HepG2 (cell line): ENCODE data around the gene GK. TPM values are rescaled to one million over a fixed set of nuclear protein-coding genes. Genes with fewer than 3 reads are reported as not detected.

Experiments
- AKAP8 ChIP-seq: sonication (generic); formaldehyde crosslinking; IDR thresholded peaks from 2 replicates; pipeline ENCODE4 v1.5.1; 2020; ENCODE audit warnings: mild to moderate bottlenecking, missing genetic modification reagents
- DBP ChIP-seq: sonication (generic); formaldehyde crosslinking; IDR thresholded peaks from 2 replicates; pipeline ENCODE4 v1.4.0; 2020; ENCODE audit warnings: missing genetic modification reagents; ENCODE audit errors: not compliant biosample characterization
- E2F2 ChIP-seq: sonication (generic); formaldehyde crosslinking; IDR thresholded peaks from 2 replicates; pipeline ENCODE4 v1.4.0; 2020; ENCODE audit warnings: missing genetic modification reagents, borderline replicate concordance
- ESRRA ChIP-seq: sonication (generic); formaldehyde crosslinking; IDR thresholded peaks from 2 replicates; pipeline ENCODE4 v1.5.1; 2020; ENCODE audit warnings: mild to moderate bottlenecking, low read depth, missing genetic modification reagents
- FOXA3 ChIP-seq: IDR thresholded peaks from 2 replicates; pipeline ENCODE4 v1.6.1; 2016; ENCODE audit warnings: missing genetic modification reagents, missing compliant biosample characterization
- GATA4 ChIP-seq: sonication (generic); IDR thresholded peaks from 2 replicates; pipeline ENCODE4 v1.6.1; 2016; ENCODE audit warnings: antibody characterized with exemption, low read depth, borderline replicate concordance
- GATAD2A ChIP-seq: IDR thresholded peaks from 2 replicates; pipeline ENCODE4 v1.6.1; 2016
- HOXA7 ChIP-seq: sonication (generic); formaldehyde crosslinking; IDR thresholded peaks from 2 replicates; pipeline ENCODE4 v1.8.1; 2022; ENCODE audit warnings: mild to moderate bottlenecking, missing genetic modification reagents, moderate library complexity
- KLF6 ChIP-seq: IDR thresholded peaks from 2 replicates; pipeline ENCODE4 v1.8.0; 2016; ENCODE audit warnings: missing biosample characterization, missing genetic modification reagents
- MAF1 ChIP-seq: sonication (generic); formaldehyde crosslinking; IDR thresholded peaks from 2 replicates; pipeline ENCODE4 v1.5.0; 2020; ENCODE audit warnings: missing genetic modification reagents, borderline replicate concordance
- POLR2AphosphoS5 ChIP-seq: IDR thresholded peaks from 2 replicates; pipeline ENCODE4 v1.6.1; 2012; ENCODE audit warnings: low read depth, low read length
- SNAI1 ChIP-seq: sonication (generic); formaldehyde crosslinking; IDR thresholded peaks from 2 replicates; pipeline ENCODE4 v1.5.0; 2020; ENCODE audit warnings: mild to moderate bottlenecking, missing genetic modification reagents, borderline replicate concordance
- SNAPC2 ChIP-seq: sonication (generic); formaldehyde crosslinking; IDR thresholded peaks from 2 replicates; pipeline ENCODE4 v1.8.1; 2022; ENCODE audit warnings: mild to moderate bottlenecking, missing genetic modification reagents
- STAT5B ChIP-seq: sonication (generic); formaldehyde crosslinking; IDR thresholded peaks from 2 replicates; pipeline ENCODE4 v1.4.0; 2020; ENCODE audit warnings: missing genetic modification reagents
- ZNF234 ChIP-seq: sonication (generic); formaldehyde crosslinking; conservative IDR thresholded peaks from 2 replicates; pipeline ENCODE4 v1.5.1; 2020; ENCODE audit warnings: mild to moderate bottlenecking, missing genetic modification reagents
- ZNF441 ChIP-seq: sonication (generic); formaldehyde crosslinking; IDR thresholded peaks from 2 replicates; pipeline ENCODE4 v1.7.0; 2021; ENCODE audit warnings: missing genetic modification reagents, borderline replicate concordance
- ZNF530 ChIP-seq: sonication (generic); formaldehyde crosslinking; IDR thresholded peaks from 2 replicates; pipeline ENCODE4 v1.5.0; 2020; ENCODE audit warnings: low read depth, mild to moderate bottlenecking, missing genetic modification reagents
- ZNF574 ChIP-seq: sonication (generic); formaldehyde crosslinking; IDR thresholded peaks from 2 replicates; pipeline ENCODE4 v1.4.0; 2020; ENCODE audit warnings: missing genetic modification reagents
- ZNF589 ChIP-seq: sonication (generic); formaldehyde crosslinking; conservative IDR thresholded peaks from 2 replicates; pipeline ENCODE4 v1.8.0; 2022; ENCODE audit warnings: mild to moderate bottlenecking, moderate library complexity, missing genetic modification reagents
- ZNF766 ChIP-seq: sonication (generic); formaldehyde crosslinking; IDR thresholded peaks from 2 replicates; pipeline ENCODE4 v1.5.0; 2020; ENCODE audit warnings: missing genetic modification reagents, borderline replicate concordance
- ZNF816 ChIP-seq: sonication (generic); formaldehyde crosslinking; IDR thresholded peaks from 2 replicates; pipeline ENCODE4 v1.8.0; 2022; ENCODE audit warnings: missing genetic modification reagents, mild to moderate bottlenecking, borderline replicate concordance
- polyA plus RNA-seq, 8 experiments: library from polyadenylated mRNA; depleted of rRNA in 3 of 8; stranded (reverse) in 7 of 8; unstranded in 1 of 8; fragments of >200 nt; fragmentation: Illumina TruSeq in 4 of 8; extraction: Trizol in 4 of 8; gene quantifications; 2 replicates each; pipeline versions ENCODE4 v1.2.1 to v1.2.3, GENCODE V29; 2011 to 2016; ENCODE audit warnings: low read depth in 4 of 8, missing spikeins in 1 of 8, mixed read lengths in 1 of 8; ENCODE audit not compliant: insufficient read depth in 1 of 8
- total RNA-seq, 5 experiments: library from RNA; depleted of rRNA; stranded (reverse); fragments of >200 nt; fragmentation: Illumina TruSeq; extraction: Trizol; gene quantifications; 2 replicates each; pipeline ENCODE4 v1.2.3, GENCODE V29; 2016; ENCODE audit warnings: low read depth in 1 of 5
- TF ChIP-seq, protein P1 (sequence below): sonication (generic); formaldehyde crosslinking; IDR thresholded peaks from 2 replicates; pipeline ENCODE4 v1.4.0; 2020; ENCODE audit warnings: missing genetic modification reagents
- TF ChIP-seq, protein P2 (sequence below): sonication (generic); formaldehyde crosslinking; IDR thresholded peaks from 2 replicates; pipeline ENCODE4 v1.5.0; 2020; ENCODE audit warnings: mild to moderate bottlenecking, missing genetic modification reagents, borderline replicate concordance

GK gene
- total and polyA plus RNA-seq, 2 of the 13 experiments (the other 11 are each of a cell fraction or from before 2014, with no cell fraction given) = 64.2 to 265 TPM

- TF ChIP-seq ESRRA (CRISPR knock-in tag) = 0 out of 2 replicates have a peak, but pooled peaks have one; percentile 62
- no peak for TF ChIP-seq SNAPC2
- 0 out of 2 replicates have a peak, but pooled peaks have one; percentile 26 for TF ChIP-seq GATAD2A (CRISPR knock-in tag)
- TF ChIP-seq ZNF816 (CRISPR knock-in tag) = no peak
- TF ChIP-seq SNAI1 = no peak
- TF ChIP-seq STAT5B (CRISPR knock-in tag) = no peak
- TF ChIP-seq ZNF530 = no peak
- no peak for TF ChIP-seq MAF1
- no peak for TF ChIP-seq FOXA3 (CRISPR knock-in tag)
- no peak for TF ChIP-seq KLF6 (CRISPR knock-in tag)
- no peak for TF ChIP-seq DBP (CRISPR knock-in tag)
- no peak for TF ChIP-seq ZNF589 (CRISPR knock-in tag)
- no peak for TF ChIP-seq AKAP8 (CRISPR knock-in tag)
- TF ChIP-seq E2F2 (CRISPR knock-in tag) = no peak
- TF ChIP-seq POLR2AphosphoS5 = no peak; the same call in 1 of the 2 replicates
- no peak for TF ChIP-seq ZNF574 (CRISPR knock-in tag)
- no peak for TF ChIP-seq HOXA7 (CRISPR knock-in tag)
- no peak for TF ChIP-seq ZNF766 (CRISPR knock-in tag)
- TF ChIP-seq, protein P1, sequence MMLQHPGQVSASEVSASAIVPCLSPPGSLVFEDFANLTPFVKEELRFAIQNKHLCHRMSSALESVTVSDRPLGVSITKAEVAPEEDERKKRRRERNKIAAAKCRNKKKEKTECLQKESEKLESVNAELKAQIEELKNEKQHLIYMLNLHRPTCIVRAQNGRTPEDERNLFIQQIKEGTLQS (CRISPR knock-in tag) = no peak
- TF ChIP-seq, protein P2, sequence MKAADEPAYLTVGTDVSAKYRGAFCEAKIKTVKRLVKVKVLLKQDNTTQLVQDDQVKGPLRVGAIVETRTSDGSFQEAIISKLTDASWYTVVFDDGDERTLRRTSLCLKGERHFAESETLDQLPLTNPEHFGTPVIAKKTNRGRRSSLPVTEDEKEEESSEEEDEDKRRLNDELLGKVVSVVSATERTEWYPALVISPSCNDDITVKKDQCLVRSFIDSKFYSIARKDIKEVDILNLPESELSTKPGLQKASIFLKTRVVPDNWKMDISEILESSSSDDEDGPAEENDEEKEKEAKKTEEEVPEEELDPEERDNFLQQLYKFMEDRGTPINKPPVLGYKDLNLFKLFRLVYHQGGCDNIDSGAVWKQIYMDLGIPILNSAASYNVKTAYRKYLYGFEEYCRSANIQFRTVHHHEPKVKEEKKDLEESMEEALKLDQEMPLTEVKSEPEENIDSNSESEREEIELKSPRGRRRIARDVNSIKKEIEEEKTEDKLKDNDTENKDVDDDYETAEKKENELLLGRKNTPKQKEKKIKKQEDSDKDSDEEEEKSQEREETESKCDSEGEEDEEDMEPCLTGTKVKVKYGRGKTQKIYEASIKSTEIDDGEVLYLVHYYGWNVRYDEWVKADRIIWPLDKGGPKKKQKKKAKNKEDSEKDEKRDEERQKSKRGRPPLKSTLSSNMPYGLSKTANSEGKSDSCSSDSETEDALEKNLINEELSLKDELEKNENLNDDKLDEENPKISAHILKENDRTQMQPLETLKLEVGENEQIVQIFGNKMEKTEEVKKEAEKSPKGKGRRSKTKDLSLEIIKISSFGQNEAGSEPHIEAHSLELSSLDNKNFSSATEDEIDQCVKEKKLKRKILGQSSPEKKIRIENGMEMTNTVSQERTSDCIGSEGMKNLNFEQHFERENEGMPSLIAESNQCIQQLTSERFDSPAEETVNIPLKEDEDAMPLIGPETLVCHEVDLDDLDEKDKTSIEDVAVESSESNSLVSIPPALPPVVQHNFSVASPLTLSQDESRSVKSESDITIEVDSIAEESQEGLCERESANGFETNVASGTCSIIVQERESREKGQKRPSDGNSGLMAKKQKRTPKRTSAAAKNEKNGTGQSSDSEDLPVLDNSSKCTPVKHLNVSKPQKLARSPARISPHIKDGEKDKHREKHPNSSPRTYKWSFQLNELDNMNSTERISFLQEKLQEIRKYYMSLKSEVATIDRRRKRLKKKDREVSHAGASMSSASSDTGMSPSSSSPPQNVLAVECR = no peak
- no peak for TF ChIP-seq ZNF234 (CRISPR knock-in tag)
- TF ChIP-seq ZNF441 = no peak
- no peak for TF ChIP-seq GATA4
Measured at GRCh38 chrX:30680618-30681017, 27.4 kb downstream of the GK start (continued).
